Kidney epithelial cell (primary cell): Measurements from ENCODE around the gene PLS3. TPM values are rescaled to one million over a fixed set of nuclear protein-coding genes. Genes with fewer than 3 reads are reported as not detected.
"Not testable (repeated sequence)": the region's sequence is repeated elsewhere in the genome, so short reads cannot be mapped to it uniquely, and the experiment has no call there.

Source experiments
- DNase-seq: peaks from one replicate; pipeline ENCODE4 v3.0.0-alpha.2; 2010; ENCODE audit warnings: low read depth
- H3K27me3 ChIP-seq: 2 replicates; pipeline ENCODE4 v1.6.0; 2011; ENCODE audit warnings: low read length; ENCODE audit not compliant: control insufficient read depth, insufficient read depth
- H3K36me3 ChIP-seq: 2 replicates; pipeline ENCODE4 v1.5.1; 2011; ENCODE audit warnings: low read length; ENCODE audit not compliant: control insufficient read depth, insufficient read depth
- H3K4me3 ChIP-seq: 2 replicates; pipeline ENCODE4 v1.5.1; 2011; ENCODE audit warnings: low read depth, mild to moderate bottlenecking, control low read depth, low read length
- total RNA-seq: library from RNA; depleted of rRNA; stranded (reverse); fragments of >200 nt; gene quantifications from 2 replicates; pipeline ENCODE4 v1.2.3, GENCODE V29; 2015
- TF ChIP-seq, protein P1 (sequence below): IDR thresholded peaks from 2 replicates; pipeline ENCODE4 v1.5.1; 2011; ENCODE audit warnings: mild to moderate bottlenecking, moderate library complexity, low read length, control low read depth, inconsistent platforms; ENCODE audit not compliant: insufficient read depth, poor library complexity, severe bottlenecking

PLS3 gene
- total RNA-seq, 1 donor from 2014 or later, result 79.6 TPM

GRCh38 chrX:115632455-115632854 is 71.5 kb downstream of the PLS3 start:
- Histone ChIP-seq H3K36me3 (no peaks in the 10 kb centered on the region), H3K27me3 (no peaks in the 10 kb centered on the region), H3K4me3 (no peak overlapping the region)
- DNase-seq, result no peak
- TF ChIP-seq, protein P1, sequence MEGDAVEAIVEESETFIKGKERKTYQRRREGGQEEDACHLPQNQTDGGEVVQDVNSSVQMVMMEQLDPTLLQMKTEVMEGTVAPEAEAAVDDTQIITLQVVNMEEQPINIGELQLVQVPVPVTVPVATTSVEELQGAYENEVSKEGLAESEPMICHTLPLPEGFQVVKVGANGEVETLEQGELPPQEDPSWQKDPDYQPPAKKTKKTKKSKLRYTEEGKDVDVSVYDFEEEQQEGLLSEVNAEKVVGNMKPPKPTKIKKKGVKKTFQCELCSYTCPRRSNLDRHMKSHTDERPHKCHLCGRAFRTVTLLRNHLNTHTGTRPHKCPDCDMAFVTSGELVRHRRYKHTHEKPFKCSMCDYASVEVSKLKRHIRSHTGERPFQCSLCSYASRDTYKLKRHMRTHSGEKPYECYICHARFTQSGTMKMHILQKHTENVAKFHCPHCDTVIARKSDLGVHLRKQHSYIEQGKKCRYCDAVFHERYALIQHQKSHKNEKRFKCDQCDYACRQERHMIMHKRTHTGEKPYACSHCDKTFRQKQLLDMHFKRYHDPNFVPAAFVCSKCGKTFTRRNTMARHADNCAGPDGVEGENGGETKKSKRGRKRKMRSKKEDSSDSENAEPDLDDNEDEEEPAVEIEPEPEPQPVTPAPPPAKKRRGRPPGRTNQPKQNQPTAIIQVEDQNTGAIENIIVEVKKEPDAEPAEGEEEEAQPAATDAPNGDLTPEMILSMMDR, result no peak

DNA sequence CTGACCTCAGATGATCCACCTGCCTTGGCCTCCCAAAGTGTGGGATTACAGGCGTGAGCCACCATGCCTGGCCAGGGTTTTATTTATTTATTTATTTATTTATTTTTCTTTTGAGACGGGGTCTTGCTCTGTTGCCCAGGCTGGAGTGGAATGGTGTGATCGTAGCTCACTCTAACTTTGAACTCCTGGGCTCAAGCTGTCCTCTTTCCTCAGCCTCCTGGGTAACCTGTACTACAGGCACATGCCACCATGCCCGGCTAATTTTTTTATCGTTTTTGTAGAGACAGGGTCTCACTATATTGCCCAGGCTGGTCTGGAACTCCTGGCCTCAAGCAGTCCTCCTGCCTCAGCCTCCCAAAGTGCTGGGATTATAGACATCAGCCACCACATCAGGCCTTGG is 72.4 kb downstream of the PLS3 start:
- DNase-seq, H3K27me3 ChIP-seq, H3K36me3 ChIP-seq, H3K4me3 ChIP-seq: not testable (repeated sequence)

DNA sequence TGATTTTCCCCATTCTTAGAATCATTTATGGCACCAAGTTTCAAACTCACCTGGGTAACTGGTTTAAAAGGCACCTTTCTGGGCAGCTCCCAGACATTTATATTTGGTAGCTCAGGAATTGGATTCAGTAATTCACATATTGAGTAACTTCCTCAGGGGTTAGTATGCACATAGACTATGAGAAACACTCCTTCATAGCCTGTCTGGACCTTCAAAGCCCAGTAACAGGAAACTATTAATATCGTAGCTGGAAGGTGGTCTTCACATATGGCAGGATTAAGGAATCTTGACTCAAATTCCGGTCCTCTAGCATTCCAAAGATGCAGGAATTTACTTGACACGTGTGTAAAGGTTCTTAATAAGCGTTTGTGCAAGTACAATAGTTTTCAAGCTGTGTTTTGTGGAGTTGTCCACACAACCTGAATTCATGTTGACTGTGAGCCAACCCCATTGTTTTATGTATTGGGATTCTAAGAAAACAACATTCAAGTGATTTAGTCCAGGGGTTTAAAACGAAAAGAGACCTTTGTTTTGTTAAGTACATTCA is 78.4 kb downstream of the PLS3 start:
- TF ChIP-seq, protein P1, result no peak

GRCh38 chrX:115642311-115642710 is 81.3 kb downstream of the PLS3 start:
- Histone ChIP-seq H3K36me3 (no peaks in the 10 kb centered on the region), H3K27me3 (peaks cover 6% of the 10 kb centered on the region), H3K4me3 (no peak overlapping the region)
- TF ChIP-seq, protein P1, result no peak
- no peak for DNase-seq

More for the DNA sequence above, 78.4 kb downstream of the PLS3 start:
- Histone ChIP-seq H3K4me3 (no peak overlapping the region), H3K27me3 (peaks cover 2% of the 10 kb centered on the region), H3K36me3 (no peaks in the 10 kb centered on the region)
- DNase-seq, result no peak

- Histone ChIP-seq H3K27me3 (peaks cover 3% of the 10 kb centered on the region), H3K4me3 (no peak overlapping the region), H3K36me3 (no peaks in the 10 kb centered on the region)
- DNase-seq, result no peak
- TF ChIP-seq, protein P1, result peak; percentile 84
Measured at GRCh38 chrX:115642895-115643530, 82.0 kb downstream of the PLS3 start.

DNA sequence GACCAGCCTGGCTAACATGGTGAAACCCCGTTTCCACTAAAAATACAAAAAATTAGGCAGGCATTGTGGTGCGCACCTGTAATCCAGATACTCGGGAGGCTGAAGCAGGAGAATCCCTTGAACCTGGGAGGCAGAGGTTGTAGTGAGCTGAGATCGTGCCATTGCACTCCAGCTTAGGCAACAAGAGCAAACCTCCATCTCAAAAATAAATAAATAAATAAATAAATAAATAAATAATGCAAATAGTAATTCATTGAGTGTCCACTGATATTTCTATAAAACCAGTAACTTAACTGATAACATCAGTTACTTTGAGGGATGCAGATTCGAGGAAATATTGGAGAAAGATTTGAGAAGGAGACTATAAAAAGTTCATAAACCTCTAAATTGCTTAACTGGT is 83.4 kb downstream of the PLS3 start:
- not testable (repeated sequence) for H3K27me3 ChIP-seq, H3K4me3 ChIP-seq, DNase-seq, H3K36me3 ChIP-seq

- H3K4me3 ChIP-seq, result no peak overlapping the region
- H3K36me3 ChIP-seq, result no peaks in the 10 kb centered on the region
- no peak for DNase-seq
- peaks cover 3% of the 10 kb centered on the region for H3K27me3 ChIP-seq
- TF ChIP-seq, protein P1, result no peak
Measured at GRCh38 chrX:115649461-115650063, 88.6 kb downstream of the PLS3 start.
